ENCODE measurements around the gene LAMC2.

Gene LAMC2

GRCh38 chr1:183214021-183214970, 28.2 kb downstream of the LAMC2 start:
- no peak for DNase-seq (ENCODE audit: low read depth)

- no peak for DNase-seq (ENCODE audit: low read depth)
These were observed 29.1 kb downstream of the LAMC2 start for GRCh38 chr1:183215076-183215720.

DNA sequence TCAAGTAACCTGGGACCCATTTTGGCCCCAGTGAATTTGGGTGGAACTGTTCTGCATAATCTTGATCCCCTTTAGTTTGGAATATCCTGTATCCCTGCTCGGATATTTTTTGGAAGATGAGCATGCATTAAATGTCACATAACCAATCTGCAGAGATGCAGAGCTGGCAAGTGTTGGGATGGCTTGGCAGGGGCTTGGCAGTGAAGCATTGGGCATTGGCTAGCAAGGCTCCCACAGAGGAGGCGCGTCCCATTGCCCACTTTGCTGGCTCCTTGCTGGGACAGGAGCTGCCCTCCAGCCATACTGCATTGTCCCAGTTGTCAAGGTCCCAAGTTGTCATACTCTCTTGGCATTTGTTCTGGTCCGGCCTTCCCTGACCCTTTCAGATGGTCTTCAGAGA, 29.9 kb downstream of the LAMC2 start:
- no peak for DNase-seq (ENCODE audit: low read depth)

GRCh38 chr1:183218027-183218618, 32.1 kb downstream of the LAMC2 start:
- DNase-seq (ENCODE audit: low read depth) = no peak

DNA sequence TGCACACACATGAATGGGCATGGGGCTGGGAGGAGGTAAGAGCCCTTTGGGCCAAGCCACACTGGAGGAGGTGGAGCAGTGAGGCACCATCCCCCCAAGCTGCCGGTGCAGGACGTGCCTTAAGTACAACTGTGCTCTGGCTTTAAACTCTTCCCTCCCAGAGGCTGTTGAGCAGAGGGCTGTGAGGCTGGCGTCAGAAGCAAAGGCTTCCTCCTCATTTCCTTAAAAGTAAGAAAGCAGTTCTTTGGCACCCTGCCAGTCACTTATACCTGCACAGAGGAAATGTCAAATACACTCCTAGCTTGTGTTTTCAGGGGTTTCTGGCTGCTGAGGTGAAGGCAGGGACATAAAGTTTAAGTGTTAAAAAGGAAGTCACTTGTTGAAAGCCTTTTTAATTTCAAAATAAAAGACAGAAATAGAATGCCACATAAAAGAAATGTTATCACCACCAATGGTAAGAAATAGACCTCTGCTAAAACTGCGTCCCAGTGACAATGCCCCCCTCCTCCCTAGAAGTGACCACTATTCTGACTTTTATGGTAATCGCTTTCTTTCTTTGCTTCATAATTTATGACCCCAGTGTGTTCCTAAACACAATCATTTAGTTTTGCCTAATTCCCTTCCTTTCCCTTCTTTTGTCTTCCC, 33.0 kb downstream of the LAMC2 start:
- no peak for DNase-seq (ENCODE audit: low read depth)

GRCh38 chr1:183219616-183220009, 33.5 kb downstream of the LAMC2 start:
- DNase-seq (ENCODE audit: low read depth) = no peak

GRCh38 chr1:183222909-183223308, 36.8 kb downstream of the LAMC2 start:
- no peak for DNase-seq (ENCODE audit: low read depth)

- no peak for DNase-seq (ENCODE audit: low read depth)
These were observed 37.4 kb downstream of the LAMC2 start for GRCh38 chr1:183223467-183223866.

GRCh38 chr1:183226361-183226760, 40.3 kb downstream of the LAMC2 start:
- DNase-seq (ENCODE audit: low read depth) = no peak

- no peak for DNase-seq (ENCODE audit: low read depth)
These were observed 40.9 kb downstream of the LAMC2 start for GRCh38 chr1:183226963-183227362.

- no peak for DNase-seq (ENCODE audit: low read depth)
These were observed 41.6 kb downstream of the LAMC2 start for GRCh38 chr1:183227422-183228346.

DNA sequence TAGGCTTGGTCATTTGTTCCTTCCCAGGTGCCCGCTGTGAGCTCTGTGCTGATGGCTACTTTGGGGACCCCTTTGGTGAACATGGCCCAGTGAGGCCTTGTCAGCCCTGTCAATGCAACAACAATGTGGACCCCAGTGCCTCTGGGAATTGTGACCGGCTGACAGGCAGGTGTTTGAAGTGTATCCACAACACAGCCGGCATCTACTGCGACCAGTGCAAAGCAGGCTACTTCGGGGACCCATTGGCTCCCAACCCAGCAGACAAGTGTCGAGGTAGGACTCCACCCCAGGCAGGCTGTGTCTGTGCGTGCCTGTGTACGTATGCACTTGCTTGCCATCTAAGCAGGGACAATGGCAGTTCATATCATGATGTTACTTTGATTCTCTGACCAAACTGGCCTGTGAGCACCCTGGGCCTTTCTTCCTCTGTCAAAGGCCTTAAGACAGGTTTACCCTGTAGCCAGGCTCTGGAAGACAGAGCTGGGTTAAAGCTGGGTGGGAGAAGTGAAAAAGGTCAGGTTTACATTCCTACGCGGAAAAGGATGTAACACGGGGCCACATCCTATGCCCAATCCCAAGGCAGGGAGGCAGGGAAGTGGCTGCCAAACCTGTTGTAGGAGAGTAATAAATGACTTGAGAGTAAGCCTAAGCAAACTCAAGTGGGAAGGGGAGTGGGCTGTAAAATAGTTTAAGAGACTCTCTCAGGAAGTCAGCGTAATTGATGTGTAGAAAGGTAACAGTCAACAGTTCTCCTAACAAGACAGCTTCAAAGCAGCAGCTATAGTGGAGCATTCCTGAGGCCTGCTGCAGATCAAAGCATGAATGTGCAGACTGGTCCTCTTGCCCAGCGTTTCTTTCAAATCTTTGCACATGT, 42.5 kb downstream of the LAMC2 start:
- DNase-seq (ENCODE audit: low read depth) = no peak

GRCh38 chr1:183230413-183230812, 44.3 kb downstream of the LAMC2 start:
- DNase-seq (ENCODE audit: low read depth) = no peak

DNA sequence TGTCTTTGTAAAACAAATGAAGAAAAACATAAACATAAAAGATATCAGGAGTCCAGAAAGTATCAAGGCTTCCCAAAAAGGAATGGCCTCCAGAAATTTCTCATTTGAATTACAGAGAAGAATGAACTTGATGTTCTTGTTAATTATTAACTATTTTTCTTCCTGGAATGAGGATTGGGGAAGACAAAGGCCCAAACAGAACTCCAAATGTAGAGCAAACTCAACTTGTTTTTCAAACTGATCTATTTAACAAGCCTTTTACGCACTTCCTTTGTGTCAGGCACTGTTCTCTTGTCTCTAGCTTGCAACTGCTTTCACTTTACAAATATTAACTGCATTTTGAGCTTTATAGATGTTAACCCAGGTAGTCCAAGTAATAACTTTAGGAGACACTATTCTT, 45.5 kb downstream of the LAMC2 start:
- no peak for DNase-seq (ENCODE audit: low read depth)

GRCh38 chr1:183233113-183233512, 47.0 kb downstream of the LAMC2 start:
- DNase-seq (ENCODE audit: low read depth) = no peak

GRCh38 chr1:183234660-183235476, 48.8 kb downstream of the LAMC2 start:
- DNase-seq (ENCODE audit: low read depth) = peak; percentile 99

DNA sequence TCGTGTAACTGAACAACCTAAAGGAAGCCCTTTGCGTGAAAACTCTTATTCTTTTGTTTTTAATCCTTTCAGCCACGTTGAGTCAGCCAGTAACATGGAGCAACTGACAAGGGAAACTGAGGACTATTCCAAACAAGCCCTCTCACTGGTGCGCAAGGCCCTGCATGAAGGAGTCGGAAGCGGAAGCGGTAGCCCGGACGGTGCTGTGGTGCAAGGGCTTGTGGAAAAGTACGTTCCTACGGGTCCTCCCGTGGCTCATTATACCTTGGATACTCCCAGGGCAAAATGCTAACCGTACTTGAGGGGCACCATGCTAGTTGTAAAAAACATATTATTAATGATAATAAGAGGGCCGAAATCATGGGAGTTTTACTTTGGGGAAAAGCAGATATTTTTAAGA, 49.4 kb downstream of the LAMC2 start:
- DNase-seq (ENCODE audit: low read depth) = no peak

GRCh38 chr1:183236158-183236725, 50.2 kb downstream of the LAMC2 start:
- no peak for DNase-seq (ENCODE audit: low read depth)

DNA sequence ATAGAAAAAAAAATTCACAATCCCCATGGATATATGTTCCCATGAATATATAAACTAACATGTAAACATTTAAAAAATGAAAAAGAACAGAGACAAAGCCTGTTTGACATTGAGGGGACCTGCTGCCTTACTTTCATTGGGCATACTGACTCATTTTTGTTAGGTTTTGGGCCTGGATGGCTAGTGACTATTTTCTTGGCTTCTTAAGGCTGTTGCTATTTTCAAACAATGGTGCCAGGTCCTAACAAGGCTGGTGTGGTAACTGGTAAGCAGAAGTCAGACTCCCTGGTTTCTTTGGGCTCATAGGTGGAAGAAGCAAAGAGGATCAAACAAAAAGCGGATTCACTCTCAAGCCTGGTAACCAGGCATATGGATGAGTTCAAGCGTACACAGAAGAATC, 51.0 kb downstream of the LAMC2 start:
- DNase-seq (ENCODE audit: low read depth) = no peak

Measured in stromal cell of bone marrow (primary cell).